GM21390 (cell line): ENCODE data around the gene OPCML.

Experiments
- ATAC-seq: cut with Tn5 transposase; IDR thresholded peaks from one replicate; pipeline ENCODE4 v1.9.1; 2021; ENCODE audit not compliant: unreplicated experiment

The OPCML gene

GRCh38 chr11:133541021-133541719 lies 8.9 kb upstream of the OPCML start:
- no peak for ATAC-seq

GRCh38 chr11:133536198-133536597 lies 3.9 kb upstream of the OPCML start:
- no peak for ATAC-seq

- no peak for ATAC-seq
Observed at GRCh38 chr11:133533205-133533604, 904 bp upstream of the OPCML start.

GRCh38 chr11:133531458-133531857 lies 843 bp downstream of the OPCML start:
- no peak for ATAC-seq

- no peak for ATAC-seq
Observed at GRCh38 chr11:133530501-133530835, 1.8 kb downstream of the OPCML start.

- no peak for ATAC-seq
Observed at GRCh38 chr11:133529807-133530500, 2.3 kb downstream of the OPCML start.

- ATAC-seq: no peak
Observed at GRCh38 chr11:133526790-133527189, 5.5 kb downstream of the OPCML start.

GRCh38 chr11:133525976-133526375 lies 6.3 kb downstream of the OPCML start:
- ATAC-seq: no peak

GRCh38 chr11:133524488-133524887 lies 7.8 kb downstream of the OPCML start:
- ATAC-seq: no peak

GRCh38 chr11:133522344-133522743 lies 10.0 kb downstream of the OPCML start:
- no peak for ATAC-seq

GRCh38 chr11:133521502-133521901 lies 10.8 kb downstream of the OPCML start:
- ATAC-seq: no peak

- no peak for ATAC-seq
Observed at GRCh38 chr11:133520707-133521106, 11.6 kb downstream of the OPCML start.

GRCh38 chr11:133519560-133519959 lies 12.7 kb downstream of the OPCML start:
- ATAC-seq: no peak

GRCh38 chr11:133518702-133519264 lies 13.5 kb downstream of the OPCML start:
- no peak for ATAC-seq

GRCh38 chr11:133516845-133517244 lies 15.5 kb downstream of the OPCML start:
- ATAC-seq: no peak

- no peak for ATAC-seq
Observed at GRCh38 chr11:133515107-133515506, 17.2 kb downstream of the OPCML start.

- ATAC-seq: no peak
Observed at GRCh38 chr11:133509924-133510697, 22.2 kb downstream of the OPCML start.

- no peak for ATAC-seq
Observed at GRCh38 chr11:133508468-133508867, 23.8 kb downstream of the OPCML start.

- ATAC-seq: no peak
Observed at GRCh38 chr11:133507185-133507584, 25.1 kb downstream of the OPCML start.

GRCh38 chr11:133506551-133507094 lies 25.7 kb downstream of the OPCML start:
- no peak for ATAC-seq

- ATAC-seq: peak; percentile 77
Observed at GRCh38 chr11:133506023-133506422, 26.3 kb downstream of the OPCML start.
